Brain pericyte (primary cell): ENCODE measurements around the gene HNRNPM.
A peak's percentile ranks its signal among the peaks of the same experiment; 100 is the strongest.
"Not testable (repeated sequence)": the region's sequence is repeated elsewhere in the genome, so short reads cannot be mapped to it uniquely, and the experiment has no call there.

Experiments used
- DNase-seq: peaks from one replicate; pipeline ENCODE4 v3.0.0-alpha.2; 2012; ENCODE audit warnings: low read depth, low spot score

Gene HNRNPM, protein sequence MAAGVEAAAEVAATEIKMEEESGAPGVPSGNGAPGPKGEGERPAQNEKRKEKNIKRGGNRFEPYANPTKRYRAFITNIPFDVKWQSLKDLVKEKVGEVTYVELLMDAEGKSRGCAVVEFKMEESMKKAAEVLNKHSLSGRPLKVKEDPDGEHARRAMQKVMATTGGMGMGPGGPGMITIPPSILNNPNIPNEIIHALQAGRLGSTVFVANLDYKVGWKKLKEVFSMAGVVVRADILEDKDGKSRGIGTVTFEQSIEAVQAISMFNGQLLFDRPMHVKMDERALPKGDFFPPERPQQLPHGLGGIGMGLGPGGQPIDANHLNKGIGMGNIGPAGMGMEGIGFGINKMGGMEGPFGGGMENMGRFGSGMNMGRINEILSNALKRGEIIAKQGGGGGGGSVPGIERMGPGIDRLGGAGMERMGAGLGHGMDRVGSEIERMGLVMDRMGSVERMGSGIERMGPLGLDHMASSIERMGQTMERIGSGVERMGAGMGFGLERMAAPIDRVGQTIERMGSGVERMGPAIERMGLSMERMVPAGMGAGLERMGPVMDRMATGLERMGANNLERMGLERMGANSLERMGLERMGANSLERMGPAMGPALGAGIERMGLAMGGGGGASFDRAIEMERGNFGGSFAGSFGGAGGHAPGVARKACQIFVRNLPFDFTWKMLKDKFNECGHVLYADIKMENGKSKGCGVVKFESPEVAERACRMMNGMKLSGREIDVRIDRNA

DNA sequence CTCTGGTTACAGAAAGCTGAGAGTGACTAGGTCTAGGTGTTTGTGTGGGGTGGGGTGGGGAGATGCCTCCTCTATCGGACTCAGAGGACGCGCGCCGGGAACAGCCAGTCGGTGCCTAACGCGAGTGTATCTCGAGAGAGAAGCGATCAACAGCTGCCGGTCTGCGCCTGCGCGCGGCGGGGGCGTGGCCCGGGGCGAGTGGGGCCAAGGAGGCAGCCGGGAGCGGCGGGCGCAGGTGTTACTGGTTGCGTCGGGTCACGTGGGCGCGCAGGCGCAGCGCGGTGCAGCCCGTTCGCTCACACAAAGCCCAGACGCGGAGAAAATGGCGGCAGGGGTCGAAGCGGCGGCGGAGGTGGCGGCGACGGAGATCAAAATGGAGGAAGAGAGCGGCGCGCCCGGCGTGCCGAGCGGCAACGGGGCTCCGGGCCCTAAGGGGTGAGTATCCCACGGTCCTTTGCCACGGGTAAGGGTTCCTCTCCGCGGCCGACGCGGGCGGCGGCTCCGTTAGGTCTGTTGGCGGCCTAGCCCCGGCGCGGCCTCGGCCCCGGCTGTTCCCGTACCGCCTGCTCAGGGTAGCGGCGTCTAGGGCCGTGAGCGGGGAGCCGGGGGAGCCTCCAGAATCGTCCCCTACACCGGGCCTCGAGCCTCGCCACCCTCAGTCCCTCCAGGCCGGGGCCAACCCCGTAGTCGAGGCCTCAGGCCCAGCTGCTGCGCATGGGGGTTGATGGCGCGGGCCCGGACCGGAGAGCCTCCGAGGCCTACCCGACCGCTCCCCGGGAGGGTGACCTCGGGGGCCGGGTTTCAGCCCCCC, at the start of gene HNRNPM:
Gene HNRNPM (plus strand): TSS at position 299 of the 811 bp plus-strand sequence. CDS start 24 bp downstream, at position 323.
- DNase-seq, result peak; percentile 88

- no peak for DNase-seq
These were observed 49.1 kb upstream of the HNRNPM start for GRCh38 chr19:8395621-8396082.

DNA sequence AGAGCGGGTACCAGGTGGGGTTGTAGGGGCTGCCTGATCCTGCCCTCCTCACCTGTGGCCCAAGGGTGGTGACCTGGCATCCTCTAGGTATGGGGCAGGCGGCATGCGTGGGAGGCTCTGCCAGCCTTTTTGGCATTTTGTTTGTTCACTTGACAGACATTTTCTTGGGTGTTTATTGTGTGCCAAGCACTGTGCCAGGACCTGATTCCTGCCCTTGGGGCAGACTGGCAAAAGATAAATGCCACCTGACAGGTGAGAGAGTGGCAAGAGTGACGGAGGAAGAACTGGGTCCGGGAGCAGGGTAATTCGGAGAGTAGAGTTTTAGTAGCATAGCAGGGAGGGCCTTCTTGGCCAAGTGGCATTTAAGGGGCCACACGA, 48.6 kb upstream of the HNRNPM start:
- DNase-seq, result no peak

DNA sequence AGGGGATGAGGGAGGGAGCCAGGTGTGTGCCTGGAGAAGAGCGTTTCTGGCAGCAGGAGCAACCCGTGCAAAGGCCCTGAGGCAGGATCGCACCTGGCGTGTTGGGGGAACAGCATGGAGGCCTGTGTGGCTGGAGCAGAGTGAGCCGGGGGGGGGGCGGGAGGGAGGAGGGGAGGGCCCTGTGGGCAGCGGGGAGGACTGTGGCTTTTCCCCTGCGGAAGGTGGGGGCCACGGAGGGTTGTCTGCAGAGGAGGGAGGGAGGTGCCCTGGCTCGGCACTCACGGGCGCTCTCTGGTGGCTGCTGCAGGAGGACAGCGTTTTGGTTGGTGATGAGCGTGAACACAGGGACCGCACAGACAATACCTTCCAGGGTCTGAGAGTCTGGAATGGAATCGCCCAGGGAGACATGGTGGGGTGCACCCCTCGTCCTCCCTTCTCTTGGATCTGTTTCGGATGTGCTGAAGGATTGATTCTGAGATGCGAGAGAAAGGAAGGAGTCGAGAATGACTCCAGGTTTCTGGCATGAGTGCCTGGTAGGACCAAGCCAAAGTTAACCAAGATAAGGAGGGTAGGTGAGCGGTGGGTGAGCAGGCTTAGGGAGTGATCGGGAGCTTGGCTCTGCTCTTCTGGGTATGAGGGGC, 48.1 kb upstream of the HNRNPM start:
- no peak for DNase-seq

GRCh38 chr19:8397271-8397670, 47.5 kb upstream of the HNRNPM start:
- no peak for DNase-seq

- no peak for DNase-seq
These were observed 46.9 kb upstream of the HNRNPM start for GRCh38 chr19:8397746-8398310.

DNA sequence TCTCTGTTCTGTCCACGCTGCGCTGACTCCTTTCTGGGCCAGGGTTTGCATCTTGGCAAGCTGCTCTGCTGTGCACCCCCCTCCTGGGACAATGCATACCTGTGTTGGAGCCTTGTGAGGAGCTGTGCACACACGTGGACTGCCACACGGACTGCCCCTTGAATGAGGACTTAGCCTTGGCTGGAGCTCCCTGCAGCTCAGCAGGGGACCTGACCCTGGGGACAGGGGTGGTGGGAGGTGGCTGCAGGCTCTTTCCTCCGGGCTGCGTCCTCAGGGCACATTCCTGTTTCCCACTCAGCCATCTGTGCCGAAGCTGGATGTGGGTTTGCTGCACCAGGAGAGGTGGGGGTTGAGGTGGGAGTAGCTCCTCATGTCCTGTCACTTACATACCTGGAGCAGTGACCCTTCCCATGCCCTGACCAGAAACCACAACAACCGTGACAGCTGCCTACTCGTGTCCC, 46.4 kb upstream of the HNRNPM start:
- DNase-seq, result no peak

DNA sequence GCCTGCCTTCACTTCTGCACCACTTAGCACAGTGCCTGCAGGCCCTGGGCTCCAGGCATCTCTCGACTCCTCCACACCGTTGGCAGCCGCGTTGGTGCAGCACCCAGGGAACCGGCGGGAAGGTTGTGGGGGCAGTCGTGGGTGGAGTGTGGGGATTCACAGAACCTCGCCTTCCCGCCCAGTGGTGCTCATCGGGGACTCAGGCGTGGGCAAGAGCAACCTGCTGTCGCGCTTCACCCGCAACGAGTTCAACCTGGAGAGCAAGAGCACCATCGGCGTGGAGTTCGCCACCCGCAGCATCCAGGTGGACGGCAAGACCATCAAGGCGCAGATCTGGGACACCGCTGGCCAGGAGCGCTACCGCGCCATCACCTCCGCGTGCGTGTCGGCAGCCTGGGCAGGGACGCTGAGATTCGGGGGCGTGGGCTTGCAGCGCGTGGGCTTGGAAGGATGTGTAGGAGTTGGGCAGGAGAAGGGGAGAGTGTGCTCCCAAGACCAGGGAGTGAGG, 45.0 kb upstream of the HNRNPM start:
- DNase-seq, result no peak

DNA sequence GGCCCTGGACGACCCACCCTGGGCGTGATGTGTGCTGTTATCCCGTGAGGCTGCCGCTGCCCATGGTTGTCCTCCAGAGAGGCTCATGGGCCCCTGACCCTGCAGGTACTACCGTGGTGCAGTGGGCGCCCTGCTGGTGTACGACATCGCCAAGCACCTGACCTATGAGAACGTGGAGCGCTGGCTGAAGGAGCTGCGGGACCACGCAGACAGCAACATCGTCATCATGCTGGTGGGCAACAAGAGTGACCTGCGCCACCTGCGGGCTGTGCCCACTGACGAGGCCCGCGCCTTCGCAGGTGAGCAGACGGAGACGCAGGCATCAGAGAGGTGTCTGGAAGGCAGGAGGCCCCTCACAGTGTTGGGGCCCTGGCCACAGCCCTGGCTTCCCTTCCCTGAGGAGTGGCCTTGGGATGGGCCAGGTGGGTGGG, 42.8 kb upstream of the HNRNPM start:
- no peak for DNase-seq

- no peak for DNase-seq
These were observed 41.5 kb upstream of the HNRNPM start for GRCh38 chr19:8403098-8403819.

GRCh38 chr19:8403820-8404109, 41.0 kb upstream of the HNRNPM start:
- DNase-seq, result no peak

DNA sequence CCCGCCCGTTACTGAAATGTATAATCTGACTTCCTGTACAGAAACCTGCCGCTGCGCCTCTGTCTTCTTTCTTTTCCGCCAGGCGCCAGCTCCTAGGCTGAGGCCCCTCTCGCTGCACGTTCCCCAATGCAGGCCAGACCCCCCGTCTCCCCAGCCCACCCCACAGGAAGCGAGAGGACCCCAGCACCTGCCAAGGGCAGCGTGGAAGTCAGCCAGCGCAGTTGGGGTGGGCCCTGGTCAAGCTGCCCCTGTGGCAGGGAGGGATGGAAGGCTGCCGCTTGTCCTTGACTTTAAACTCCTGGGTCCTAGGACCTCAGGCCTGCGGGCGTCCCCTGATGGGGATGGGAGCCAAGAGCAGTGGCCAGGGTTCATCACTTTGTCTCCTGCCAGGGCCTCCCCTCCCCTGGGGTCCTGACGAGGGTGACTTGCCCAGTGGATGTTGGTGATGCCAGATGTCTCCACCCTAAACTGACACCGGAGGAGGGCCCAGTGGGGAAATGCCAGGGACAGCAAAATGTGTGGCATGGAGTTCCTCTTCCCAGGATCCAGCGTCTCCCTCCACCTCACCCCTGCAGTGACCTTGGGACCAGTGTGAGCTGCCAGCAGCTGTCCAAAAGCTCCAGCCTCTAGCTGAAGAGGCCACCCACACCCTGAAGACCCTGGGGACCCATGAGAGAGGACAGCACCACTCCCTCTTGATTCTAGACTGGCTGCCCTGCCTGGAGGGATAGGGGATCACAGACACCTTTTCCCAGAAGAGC, 40.2 kb upstream of the HNRNPM start:
- no peak for DNase-seq

DNA sequence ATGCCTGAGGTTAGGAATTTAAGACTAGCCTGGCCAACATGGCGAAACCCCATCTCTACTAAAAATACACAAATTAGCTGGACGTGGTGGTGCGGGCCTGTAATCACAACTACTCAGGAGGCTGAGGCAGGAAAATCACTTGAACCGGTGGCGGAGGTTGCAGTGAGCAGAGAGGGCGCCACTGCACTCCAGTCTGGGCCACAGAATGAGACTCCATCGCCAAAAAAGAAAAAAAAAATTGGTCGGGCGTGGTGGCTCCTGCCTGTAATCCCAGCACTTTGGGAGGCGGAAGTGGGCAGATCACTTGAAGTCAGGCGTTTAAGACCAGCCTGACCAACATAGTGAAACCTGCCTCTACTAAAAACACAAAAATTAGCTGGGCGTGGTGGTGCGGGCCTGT, 34.1 kb upstream of the HNRNPM start:
- not testable (repeated sequence) for DNase-seq

- DNase-seq, result peak; percentile 88
These were observed 31.8 kb upstream of the HNRNPM start, which contains the start of gene MARCHF2 for GRCh38 chr19:8412783-8413628. Gene MARCHF2 (plus strand): TSS chr19:8413305. CDS start chr19:8421841, 8,536 bp downstream.

DNA sequence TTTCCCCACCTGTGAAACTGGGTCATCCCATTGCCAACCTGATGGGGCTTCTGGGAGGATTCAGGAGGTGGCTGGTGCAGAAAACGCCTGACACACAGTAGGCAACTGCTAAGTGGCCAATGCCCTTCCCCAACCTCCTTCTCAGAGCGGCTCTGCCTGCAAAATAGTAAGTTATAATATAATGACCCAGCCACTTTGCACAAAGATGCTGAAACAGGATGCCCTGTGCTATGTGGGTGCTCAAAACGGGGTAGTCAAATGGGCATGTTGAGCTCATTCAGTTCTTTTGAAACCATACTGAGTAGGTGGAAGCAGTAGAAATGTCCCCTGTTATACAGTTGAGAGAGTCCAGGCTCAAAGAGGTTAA, 31.2 kb upstream of the HNRNPM start:
- DNase-seq, result no peak

GRCh38 chr19:8416796-8417195, 28.0 kb upstream of the HNRNPM start:
- DNase-seq, result no peak

- no peak for DNase-seq
These were observed 23.0 kb upstream of the HNRNPM start for GRCh38 chr19:8421484-8422461.
